ENCODE measurements around the gene USP27X.

Gene USP27X

DNA sequence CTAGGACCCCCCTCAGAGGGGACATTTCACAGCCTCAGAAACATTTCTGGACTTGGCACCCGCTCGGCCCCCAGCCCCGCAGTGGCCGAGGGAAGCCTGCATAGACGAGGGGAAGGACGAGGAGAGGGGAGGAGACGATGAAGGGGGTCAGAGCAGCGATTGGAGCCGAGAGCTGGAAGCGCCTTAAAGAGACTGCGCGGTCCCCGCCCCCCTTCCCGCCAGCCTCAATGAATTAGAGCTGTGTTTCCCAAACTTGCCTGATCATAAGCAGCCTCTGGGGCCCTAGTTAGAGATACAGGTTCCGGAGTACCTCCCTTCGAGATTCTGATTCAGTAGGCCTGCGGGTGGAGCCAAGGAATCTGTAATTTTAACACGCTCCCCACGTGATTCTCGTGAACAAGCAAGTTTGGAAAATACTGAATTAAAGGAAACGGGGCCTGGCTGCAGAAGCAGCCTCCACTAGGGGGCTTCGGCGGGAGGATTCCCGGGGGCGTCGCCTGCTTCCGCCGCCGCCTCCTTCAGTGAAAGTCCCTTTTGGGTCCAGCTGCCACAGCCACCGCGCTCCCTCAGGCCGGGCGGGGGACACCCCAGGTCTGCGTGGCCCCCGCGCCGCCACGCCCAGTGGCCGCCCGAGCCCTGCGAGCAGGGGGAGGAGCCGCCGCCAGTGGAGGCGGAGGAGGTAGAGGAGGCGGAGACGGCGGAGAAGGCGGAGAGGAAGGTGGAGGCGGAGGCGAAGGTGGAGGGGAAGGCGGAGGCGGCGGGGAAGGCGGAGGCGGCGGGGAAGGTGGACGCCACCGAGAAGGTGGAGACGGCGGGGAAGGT lies at the start of gene USP27X:
Gene USP27X (plus strand): TSS at position 651 of the 822 bp plus-strand sequence. CDS start 824 bp downstream, outside the sequence.
- H2AFZ ChIP-seq (ENCODE audit: low read depth, low read length), result no peak within 1 kb of the TSS
- no peaks in the 10 kb centered on the region for H3K36me3 ChIP-seq (ENCODE audit: insufficient read depth, low read length)
- no peak for TF ChIP-seq EZH2 (IDR thresholded peaks at IDR 0.05; ENCODE audit: borderline replicate concordance, low read depth, low read length, severe bottlenecking)
- no peak for TF ChIP-seq CTCF (IDR thresholded peaks at IDR 0.05; ENCODE audit: borderline replicate concordance, extremely low read depth, low read length, poor library complexity, severe bottlenecking)
- no peak within 1 kb of the TSS for H3K9ac ChIP-seq (ENCODE audit: low read depth, low read length)
- H3K9me3 ChIP-seq (ENCODE audit: insufficient read depth, low read length, severe bottlenecking), result no peaks in the 10 kb centered on the region
- DNase-seq (no peak), ATAC-seq (ENCODE audit: insufficient read depth, low read depth) (no peak)
- no peaks in the 10 kb centered on the region for H3K4me1 ChIP-seq (ENCODE audit: insufficient read depth, low read length)
- H3K27ac ChIP-seq (ENCODE audit: low read length), result no peak within 1 kb of the TSS
- no peak within 1 kb of the TSS for H3K4me2 ChIP-seq (ENCODE audit: insufficient read depth, low read length)
- no peaks in the 10 kb centered on the region for H4K20me1 ChIP-seq (ENCODE audit: insufficient read depth, low read length)
- H3K27me3 ChIP-seq (ENCODE audit: insufficient read depth, low read length, poor library complexity), result no peaks in the 10 kb centered on the region
- no peak within 1 kb of the TSS for H3K4me3 ChIP-seq (ENCODE audit: low read depth in 1 of 2, low read length in 2 of 2)
- H3K79me2 ChIP-seq (ENCODE audit: insufficient read depth, low read length), result no peaks in the 10 kb centered on the region

DNA sequence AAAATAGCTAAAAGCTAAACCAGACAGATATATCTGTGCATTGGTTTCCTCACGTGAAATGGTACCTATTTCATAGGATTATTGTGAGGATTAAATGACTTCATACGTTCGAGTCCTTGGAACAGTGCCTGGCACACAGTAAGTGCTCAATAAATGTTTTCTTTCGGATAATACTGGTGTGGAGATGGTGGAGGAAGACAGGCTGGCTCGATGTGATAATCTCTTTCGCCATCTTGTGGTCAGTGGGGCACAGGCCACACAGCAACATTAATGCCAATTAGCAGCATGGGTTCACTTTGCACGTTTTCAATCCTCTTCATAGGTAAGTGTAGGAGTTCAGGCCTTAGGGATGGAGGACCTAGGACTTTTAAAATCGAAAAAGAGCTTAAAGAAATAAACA lies 40.9 kb upstream of the USP27X start:
- no peak overlapping the region for H3K4me3 ChIP-seq (ENCODE audit: low read depth in 1 of 2, low read length in 2 of 2)
- H3K36me3 ChIP-seq (ENCODE audit: insufficient read depth, low read length), result no peaks in the 10 kb centered on the region
- no peaks in the 10 kb centered on the region for H3K79me2 ChIP-seq (ENCODE audit: insufficient read depth, low read length)
- no peak overlapping the region for H2AFZ ChIP-seq (ENCODE audit: low read depth, low read length)
- H4K20me1 ChIP-seq (ENCODE audit: insufficient read depth, low read length), result no peaks in the 10 kb centered on the region
- H3K4me2 ChIP-seq (ENCODE audit: insufficient read depth, low read length), result no peak overlapping the region
- ATAC-seq (ENCODE audit: insufficient read depth, low read depth) (no peak), DNase-seq (no peak)
- H3K4me1 ChIP-seq (ENCODE audit: insufficient read depth, low read length), result no peaks in the 10 kb centered on the region
- no peak overlapping the region for H3K27ac ChIP-seq (ENCODE audit: low read length)
- TF ChIP-seq CTCF (IDR thresholded peaks at IDR 0.05; ENCODE audit: borderline replicate concordance, extremely low read depth, low read length, poor library complexity, severe bottlenecking) (peak; percentile 64), EZH2 (IDR thresholded peaks at IDR 0.05; ENCODE audit: borderline replicate concordance, low read depth, low read length, severe bottlenecking) (no peak)
- H3K9ac ChIP-seq (ENCODE audit: low read depth, low read length), result no peak overlapping the region
- H3K27me3 ChIP-seq (ENCODE audit: insufficient read depth, low read length, poor library complexity), result no peaks in the 10 kb centered on the region
- H3K9me3 ChIP-seq (ENCODE audit: insufficient read depth, low read length, severe bottlenecking), result no peaks in the 10 kb centered on the region

DNA sequence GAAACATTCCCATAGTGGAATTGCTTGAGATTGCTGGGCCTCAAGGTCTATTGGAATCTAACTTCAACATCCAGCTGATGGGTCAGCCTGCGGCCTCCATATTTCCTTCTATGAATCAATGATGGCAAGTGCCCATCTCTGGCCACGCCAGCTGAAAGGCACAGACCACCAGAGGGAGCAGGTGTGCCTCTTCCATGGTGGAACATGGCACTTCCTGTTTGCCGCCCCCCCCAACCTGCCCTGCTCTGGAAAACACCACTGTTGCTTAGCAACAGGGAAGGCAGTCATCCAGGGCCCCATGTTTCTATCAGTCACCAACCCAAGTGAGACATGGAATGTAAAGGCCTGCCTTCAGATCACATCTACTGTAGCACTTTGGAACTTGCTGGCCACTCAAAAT lies 38.6 kb upstream of the USP27X start:
- no peaks in the 10 kb centered on the region for H3K79me2 ChIP-seq (ENCODE audit: insufficient read depth, low read length)
- H3K4me1 ChIP-seq (ENCODE audit: insufficient read depth, low read length), result no peaks in the 10 kb centered on the region
- no peaks in the 10 kb centered on the region for H3K9me3 ChIP-seq (ENCODE audit: insufficient read depth, low read length, severe bottlenecking)
- no peaks in the 10 kb centered on the region for H3K36me3 ChIP-seq (ENCODE audit: insufficient read depth, low read length)
- H3K27me3 ChIP-seq (ENCODE audit: insufficient read depth, low read length, poor library complexity), result no peaks in the 10 kb centered on the region
- no peak overlapping the region for H3K9ac ChIP-seq (ENCODE audit: low read depth, low read length)
- H2AFZ ChIP-seq (ENCODE audit: low read depth, low read length), result no peak overlapping the region
- H3K27ac ChIP-seq (ENCODE audit: low read length), result no peak overlapping the region
- ATAC-seq (ENCODE audit: insufficient read depth, low read depth) (peak; percentile 42; the same call in 1 of the 3 replicates), DNase-seq (peak; percentile 32)
- peak; percentile 51 for TF ChIP-seq CTCF (IDR thresholded peaks at IDR 0.05; ENCODE audit: borderline replicate concordance, extremely low read depth, low read length, poor library complexity, severe bottlenecking)
- no peak for TF ChIP-seq EZH2 (IDR thresholded peaks at IDR 0.05; ENCODE audit: borderline replicate concordance, low read depth, low read length, severe bottlenecking)
- no peak overlapping the region for H3K4me2 ChIP-seq (ENCODE audit: insufficient read depth, low read length)
- H3K4me3 ChIP-seq (ENCODE audit: low read depth in 1 of 2, low read length in 2 of 2), result no peak overlapping the region
- H4K20me1 ChIP-seq (ENCODE audit: insufficient read depth, low read length), result no peaks in the 10 kb centered on the region

Data from DND-41 (cell line).